Esophagus squamous epithelium (tissue), 4 donors: Measurements from ENCODE around the gene AHNAK.

Source experiments
- POLR2A ChIP-seq, 4 donors: fragments of 450-650 bp; IDR thresholded peaks; one replicate each; pipeline ENCODE4 v1.6.1; 2017; ENCODE audit warnings: antibody characterized with exemption in 4 of 4, mild to moderate bottlenecking in 4 of 4, moderate library complexity in 3 of 4
- TF ChIP-seq, protein P1 (sequence below), 6 experiments: fragments of 450-650 bp in 4 of 6; fragments of 200-600 bp in 2 of 6; sonication (generic) in 2 of 6; IDR thresholded peaks; one replicate each; pipeline ENCODE4 v1.5.1; 2016 to 2019; ENCODE audit warnings: antibody characterized with exemption in 6 of 6, mild to moderate bottlenecking in 4 of 6, moderate library complexity in 4 of 6

DNA sequence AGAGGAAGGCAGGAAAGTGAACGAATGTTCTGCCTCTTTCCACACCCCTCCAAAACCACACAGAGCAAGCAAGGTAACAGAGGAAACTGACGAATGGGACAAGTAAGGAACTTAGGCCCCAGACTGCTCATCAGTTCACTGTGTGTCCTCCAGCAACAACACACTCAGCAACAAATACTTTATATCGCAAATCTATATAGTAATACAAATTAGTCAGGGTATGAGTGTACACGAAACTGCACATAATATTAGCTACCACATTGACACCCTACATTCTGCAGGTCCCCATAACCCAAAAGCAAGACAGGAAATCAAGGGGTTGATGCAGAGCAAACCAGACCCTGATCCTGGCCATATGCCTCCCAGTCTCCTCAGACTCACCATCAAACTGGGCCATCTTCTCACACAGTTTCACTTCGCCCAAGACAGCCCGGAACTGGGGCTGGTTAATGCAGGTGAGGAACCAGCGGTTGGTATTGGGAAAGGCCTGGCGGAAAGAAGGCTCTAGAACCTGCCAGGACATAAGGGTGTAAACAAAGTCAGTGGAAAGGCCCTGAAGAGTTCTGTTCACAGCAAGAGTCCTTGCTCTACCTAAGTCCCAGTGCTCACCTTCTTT lies 20.5 kb upstream of the AHNAK start:
- TF ChIP-seq, protein P1, sequence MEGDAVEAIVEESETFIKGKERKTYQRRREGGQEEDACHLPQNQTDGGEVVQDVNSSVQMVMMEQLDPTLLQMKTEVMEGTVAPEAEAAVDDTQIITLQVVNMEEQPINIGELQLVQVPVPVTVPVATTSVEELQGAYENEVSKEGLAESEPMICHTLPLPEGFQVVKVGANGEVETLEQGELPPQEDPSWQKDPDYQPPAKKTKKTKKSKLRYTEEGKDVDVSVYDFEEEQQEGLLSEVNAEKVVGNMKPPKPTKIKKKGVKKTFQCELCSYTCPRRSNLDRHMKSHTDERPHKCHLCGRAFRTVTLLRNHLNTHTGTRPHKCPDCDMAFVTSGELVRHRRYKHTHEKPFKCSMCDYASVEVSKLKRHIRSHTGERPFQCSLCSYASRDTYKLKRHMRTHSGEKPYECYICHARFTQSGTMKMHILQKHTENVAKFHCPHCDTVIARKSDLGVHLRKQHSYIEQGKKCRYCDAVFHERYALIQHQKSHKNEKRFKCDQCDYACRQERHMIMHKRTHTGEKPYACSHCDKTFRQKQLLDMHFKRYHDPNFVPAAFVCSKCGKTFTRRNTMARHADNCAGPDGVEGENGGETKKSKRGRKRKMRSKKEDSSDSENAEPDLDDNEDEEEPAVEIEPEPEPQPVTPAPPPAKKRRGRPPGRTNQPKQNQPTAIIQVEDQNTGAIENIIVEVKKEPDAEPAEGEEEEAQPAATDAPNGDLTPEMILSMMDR (IDR thresholded peaks at IDR 0.05): no peak
- TF ChIP-seq POLR2A (IDR thresholded peaks at IDR 0.05): no peak
